K562 (cell line): ENCODE data around the gene CARMIL1. TPM values are rescaled to one million over a fixed set of nuclear protein-coding genes. Genes with fewer than 3 reads are reported as not detected.

Source experiments
- ATAC-seq: fragments of 200-7000 bp; cut with Tn5 transposase; 3 replicates; pipeline ENCODE4 v1.9.1; 2020; ENCODE audit warnings: moderate library complexity
- BruUV-seq: library from RNA; stranded (reverse); fragments of 400-500 nt; replicated peaks from 2 replicates; lab custom pipeline; 2021; lab: Mats Ljungman, UMichigan
- CTCF ChIA-PET: fragments of 300-600 bp; formaldehyde crosslinking; extraction: SDS; loops from one replicate; lab custom pipeline; 2021; ENCODE audit warnings: low intra/inter-chr PET ratio; lab: Yijun Ruan, JAX
- POLR2A ChIA-PET: fragments of 300-600, 350-650 bp; sonication (Branson Sonifier 250); formaldehyde crosslinking; extraction: SDS; loops from one replicate; lab custom pipeline; 2021; ENCODE audit warnings: antibody characterized with exemption, inconsistent platforms; lab: Yijun Ruan, JAX
- DNase-seq, 4 experiments: peaks; one replicate each; pipeline versions ENCODE4 v3.0.0 to v3.0.0-alpha.2; 2011 to 2018; ENCODE audit warnings: low spot score in 3 of 4, mixed read lengths in 3 of 4; ENCODE audit errors: extremely low read depth in 1 of 4
- FAIRE-seq: peaks from 2 replicates; lab custom pipeline; 2011; peaks lifted over from hg19 to GRCh38; lab: Jason Lieb, UNC
- H2AFZ ChIP-seq: 2 replicates; pipeline ENCODE4 v1.6.0; 2011; ENCODE audit warnings: low read depth, low read length, control low read depth, inconsistent platforms
- H3K27ac ChIP-seq: fragments of 200-600 bp; 3 replicates; pipeline ENCODE4 v1.8.0; 2011; ENCODE audit warnings: low read depth, mild to moderate bottlenecking, control low read depth, inconsistent platforms, low read length, moderate library complexity, mixed read lengths; ENCODE audit errors: extremely low read depth
- H3K27me3 ChIP-seq, 2 experiments: fragments of 300-600 bp in 1 of 2; 2 replicates in 1 of 2; 3 replicates in 1 of 2; pipeline versions ENCODE4 v1.6.0 to v1.8.0; 2011; ENCODE audit warnings: inconsistent platforms in 2 of 2, low read length in 2 of 2, mild to moderate bottlenecking in 1 of 2, mixed read lengths in 1 of 2, moderate library complexity in 1 of 2; ENCODE audit not compliant: control insufficient read depth in 2 of 2, insufficient read depth in 2 of 2
- H3K36me3 ChIP-seq: fragments of 300-600 bp; 3 replicates; pipeline ENCODE4 v1.8.0; 2011; ENCODE audit warnings: mild to moderate bottlenecking, low read length, inconsistent platforms; ENCODE audit not compliant: control insufficient read depth, insufficient read depth
- H3K4me1 ChIP-seq, 2 experiments: fragments of 200-600 bp in 1 of 2; replicated peaks in 1 of 2; 2 replicates in 1 of 2; 3 replicates in 1 of 2; pipeline versions ENCODE4 v1.5.1 to v1.8.0; 2011; ENCODE audit warnings: inconsistent platforms in 2 of 2, low read length in 2 of 2, mild to moderate bottlenecking in 1 of 2, mixed read lengths in 1 of 2, moderate library complexity in 1 of 2; ENCODE audit not compliant: control insufficient read depth in 2 of 2, insufficient read depth in 2 of 2
- H3K4me2 ChIP-seq: 2 replicates; pipeline ENCODE4 v1.6.1; 2011; ENCODE audit warnings: low read length, control low read depth, inconsistent platforms, mixed read lengths; ENCODE audit not compliant: insufficient read depth
- H3K4me3 ChIP-seq: fragments of 200-600 bp; sonication (generic), shearing (Covaris generic); 2 replicates; pipeline ENCODE4 v1.5.1; 2016; ENCODE audit warnings: control low read depth, inconsistent platforms
- H3K79me2 ChIP-seq: fragments of 200-600 bp; 3 replicates; pipeline ENCODE4 v1.8.0; 2011; ENCODE audit warnings: low read length, inconsistent platforms; ENCODE audit not compliant: control insufficient read depth, insufficient read depth
- H3K9ac ChIP-seq, 2 experiments: 2 replicates each; pipeline versions ENCODE4 v1.6.0 to v1.6.1; 2011; ENCODE audit warnings: low read depth in 2 of 2, low read length in 2 of 2, control low read depth in 1 of 2, inconsistent platforms in 1 of 2, mild to moderate bottlenecking in 1 of 2, mixed read lengths in 1 of 2; ENCODE audit not compliant: insufficient read depth in 1 of 2
- H3K9me1 ChIP-seq: one replicate; pipeline ENCODE4 v1.6.0; 2011; ENCODE audit warnings: inconsistent platforms, mild to moderate bottlenecking, low read length, moderate library complexity; ENCODE audit not compliant: control insufficient read depth, insufficient read depth
- H3K9me3 ChIP-seq: replicated peaks from 2 replicates; pipeline ENCODE4 v1.5.1; 2011; ENCODE audit warnings: low read depth, low read length, inconsistent platforms; ENCODE audit not compliant: control insufficient read depth, insufficient read depth
- H4K20me1 ChIP-seq: replicated peaks from 2 replicates; pipeline ENCODE4 v1.6.1; 2011; ENCODE audit warnings: low read length, inconsistent platforms, mixed read lengths; ENCODE audit not compliant: control insufficient read depth, insufficient read depth
- CBX3 ChIP-seq, 2 experiments: IDR thresholded peaks; 1 replicate in 1 of 2; 2 replicates in 1 of 2; pipeline ENCODE4 v1.6.1; 2012; ENCODE audit warnings: inconsistent platforms in 2 of 2, low read length in 2 of 2, borderline replicate concordance in 1 of 2, control low read depth in 1 of 2
- CCNT2 ChIP-seq: IDR thresholded peaks from 2 replicates; pipeline ENCODE4 v1.6.1; 2011; ENCODE audit warnings: borderline replicate concordance, low read depth, mild to moderate bottlenecking, moderate library complexity, mixed read lengths, low read length; ENCODE audit not compliant: insufficient read length; ENCODE audit errors: extremely low read depth
- CHAMP1 ChIP-seq: fragments of 450-650 bp; IDR thresholded peaks from 2 replicates; pipeline ENCODE4 v1.6.1; 2016; ENCODE audit warnings: mild to moderate bottlenecking
- CTCFL ChIP-seq: IDR thresholded peaks from 2 replicates; pipeline ENCODE4 v1.6.1; 2011; ENCODE audit warnings: borderline replicate concordance, low read depth, mild to moderate bottlenecking, moderate library complexity, low read length; ENCODE audit not compliant: insufficient read depth, poor library complexity, severe bottlenecking
- DNMT1 ChIP-seq: fragments of 450-650 bp; IDR thresholded peaks from 2 replicates; pipeline ENCODE4 v1.6.1; 2016; ENCODE audit warnings: antibody characterized with exemption, mild to moderate bottlenecking
- FOXJ2 ChIP-seq: fragments of 200-800 bp; sonication (Bioruptor generic); IDR thresholded peaks from 2 replicates; pipeline ENCODE4 v1.6.1; 2016; ENCODE audit warnings: missing genetic modification characterization, missing compliant biosample characterization
- GTF2E2 ChIP-seq: fragments of 200-800 bp; sonication (Bioruptor generic); IDR thresholded peaks from 2 replicates; pipeline ENCODE4 v1.6.1; 2016; ENCODE audit warnings: missing genetic modification characterization, missing compliant biosample characterization
- HMG20A ChIP-seq: fragments of 450-650 bp; formaldehyde crosslinking; conservative IDR thresholded peaks from 2 replicates; pipeline ENCODE4 v1.4.0; 2020; ENCODE audit warnings: mild to moderate bottlenecking, mixed read lengths
- RBM15 ChIP-seq: fragments of 200-400 bp; formaldehyde crosslinking; IDR thresholded peaks from 2 replicates; pipeline ENCODE4 v1.6.1; 2018; ENCODE audit warnings: mild to moderate bottlenecking, low read length, moderate library complexity; ENCODE audit not compliant: insufficient read depth
- RFX7 ChIP-seq: fragments of 250-450 bp; sonication (Bioruptor Pico); IDR thresholded peaks from 2 replicates; pipeline ENCODE4 v1.5.1; 2021; ENCODE audit warnings: mild to moderate bottlenecking
- SMAD3 ChIP-seq: fragments of 450-650 bp; formaldehyde crosslinking; conservative IDR thresholded peaks from 2 replicates; pipeline ENCODE4 v1.4.0; 2020; ENCODE audit warnings: mild to moderate bottlenecking
- ZC3H11A ChIP-seq: IDR thresholded peaks from 2 replicates; pipeline ENCODE4 v1.6.1; 2012; ENCODE audit warnings: low read depth, low read length, improper control_type of control experiment
- ZNF12 ChIP-seq: sonication (generic); formaldehyde crosslinking; IDR thresholded peaks from 2 replicates; pipeline ENCODE4 v1.4.0; 2020; ENCODE audit warnings: mild to moderate bottlenecking, missing genetic modification reagents
- ZNF3 ChIP-seq: fragments of 250-450 bp; sonication (Bioruptor Pico); IDR thresholded peaks from 2 replicates; pipeline ENCODE4 v1.5.0; 2021; ENCODE audit warnings: mild to moderate bottlenecking, moderate library complexity
- ZNF551 ChIP-seq: fragments of 250-450 bp; sonication (Bioruptor Pico); IDR thresholded peaks from 2 replicates; pipeline ENCODE4 v1.5.0; 2021; ENCODE audit warnings: mild to moderate bottlenecking, moderate library complexity
- WGBS: fragments of 100-300 bp; shearing (Covaris generic); methylation state at CpG from one replicate; pipeline ENCODE4 v1.1.6; 2016; ENCODE audit warnings: low coverage, mixed read lengths; ENCODE audit not compliant: insufficient coverage; ENCODE audit errors: missing lambda C conversion rate; 5-methylcytosine and 5-hydroxymethylcytosine counted together
- in situ Hi-C: fragments of 300-500 bp; cut with MboI; formaldehyde crosslinking; loops from 4 replicates; pipeline ENCODE4 v1.15.0; 2018; ENCODE audit warnings: inconsistent platforms, mixed read lengths
- intact Hi-C: fragments of 100-400 bp; cut with micrococcal nuclease; formaldehyde crosslinking; loops from 2 replicates; pipeline ENCODE4 v1.14.2; 2022
- polyA plus RNA-seq, 8 experiments: library from polyadenylated mRNA; depleted of rRNA in 4 of 8; stranded (reverse) in 5 of 8; unstranded in 3 of 8; fragments of >200 nt; fragmentation: Nextera tagmentation in 2 of 8; fragmentation: Illumina TruSeq in 1 of 8; extraction: Ambion mirVana in 2 of 8; extraction: Trizol in 1 of 8; gene quantifications; 2 replicates each; pipeline versions ENCODE4 v1.2.1 to v1.2.3, GENCODE V29; 2011 to 2014; ENCODE audit warnings: inconsistent platforms in 1 of 8, missing spikeins in 1 of 8
- total RNA-seq, 7 experiments: library from RNA; depleted of rRNA in 6 of 7; stranded (reverse); fragments of >200 nt in 6 of 7; fragmentation: Illumina TruSeq in 2 of 7; extraction: Trizol in 2 of 7; gene quantifications; 2 replicates each; pipeline versions ENCODE4 v1.2.1 to v1.2.3, GENCODE V29; 2011 to 2021; ENCODE audit warnings: low replicate concordance in 1 of 7

Gene CARMIL1
- total and polyA plus RNA-seq, 9 of the 15 experiments (the other 6 are each of a cell fraction or from before 2014, with no cell fraction given): 0.04 to 0.32 (median 0.10) TPM; not detected in 1

- H3K4me1 ChIP-seq: no peaks in the 10 kb centered on the region
- no peak overlapping the region for H3K4me2 ChIP-seq
- ChIA-PET POLR2A (no interaction called here), CTCF (interaction anchor here (0.6 kb wide), 1 partner anchor 189 kb away, joined by 3 read pairs; no protein-coding TSS in a partner anchor)
- no peak overlapping the region for H3K9ac ChIP-seq
- no peaks in the 10 kb centered on the region for H3K36me3 ChIP-seq
- no peak overlapping the region for H3K27ac ChIP-seq
- intact Hi-C loops (no loop called here), in situ Hi-C loops (no loop called here)
- TF ChIP-seq ZNF551 (CRISPR knock-in tag) (no peak), DNMT1 (no peak), CTCFL (no peak), ZC3H11A (no peak), SMAD3 (CRISPR knock-in tag) (no peak), CCNT2 (no peak), RFX7 (CRISPR knock-in tag) (no peak), ZNF12 (CRISPR knock-in tag) (no peak), CBX3 (IDR thresholded peaks at IDR 0.05; ENCODE audit: borderline replicate concordance in 1 of 2, low read length in 2 of 2) (no peak), ZNF3 (CRISPR knock-in tag) (no peak), GTF2E2 (no peak), RBM15 (no peak), CHAMP1 (no peak), FOXJ2 (tag) (no peak), HMG20A (CRISPR knock-in tag) (no peak)
- H3K79me2 ChIP-seq: no peaks in the 10 kb centered on the region
- no TSS peak for BruUV-seq
- ATAC-seq (no peak), FAIRE-seq (no peak), DNase-seq (no peak)
- no peak overlapping the region for H3K4me3 ChIP-seq
- 3% methylated on average over 3 of the region's 3 CpGs for WGBS
- peaks cover 0 to 5% of the 10 kb centered on the region in 2 experiments; a peak in 3 of 5 replicates for H3K27me3 ChIP-seq
- no peak overlapping the region for H2AFZ ChIP-seq
- H4K20me1 ChIP-seq: no peaks in the 10 kb centered on the region
- no peaks in the 10 kb centered on the region for H3K9me3 ChIP-seq
- H3K9me1 ChIP-seq: no peaks in the 10 kb centered on the region
These were observed 274.3 kb downstream of the CARMIL1 start for GRCh38 chr6:25553502-25553901.
